Choroid plexus epithelial cell (primary cell): ENCODE data around the gene PIMREG.

Experiments used
- DNase-seq: peaks from one replicate; pipeline ENCODE4 v3.0.0-alpha.2; 2010; ENCODE audit warnings: low read depth
- H3K4me3 ChIP-seq: 2 replicates; pipeline ENCODE4 v1.5.1; 2011; ENCODE audit warnings: low read depth, mild to moderate bottlenecking, control low read depth, low read length, moderate library complexity
- TF ChIP-seq, protein P1 (sequence below): conservative IDR thresholded peaks from 2 replicates; pipeline ENCODE4 v1.5.1; 2011; ENCODE audit warnings: low read depth, mild to moderate bottlenecking, control low read depth, inconsistent platforms, low read length, moderate library complexity

PIMREG gene

DNA sequence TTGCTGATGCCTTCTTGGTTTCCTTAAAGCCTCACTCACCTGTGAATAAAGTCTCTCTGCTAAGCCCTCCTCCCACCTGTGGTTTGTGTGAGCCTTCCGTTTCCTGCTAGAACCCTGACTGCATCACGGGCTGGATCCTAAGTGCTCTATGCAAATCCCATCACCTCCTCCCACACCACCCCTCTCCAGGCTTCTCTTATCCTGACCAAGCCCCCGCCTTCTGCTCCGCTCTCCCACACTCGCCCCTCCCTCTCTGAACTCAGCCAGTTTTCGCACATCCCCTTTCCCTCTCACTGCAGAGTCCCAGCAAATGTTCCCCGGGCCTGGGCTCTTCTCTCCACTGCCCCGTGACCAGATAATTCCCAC lies 51.8 kb downstream of the PIMREG start:
- H3K4me3 ChIP-seq = no peak overlapping the region
- no peak for DNase-seq

DNA sequence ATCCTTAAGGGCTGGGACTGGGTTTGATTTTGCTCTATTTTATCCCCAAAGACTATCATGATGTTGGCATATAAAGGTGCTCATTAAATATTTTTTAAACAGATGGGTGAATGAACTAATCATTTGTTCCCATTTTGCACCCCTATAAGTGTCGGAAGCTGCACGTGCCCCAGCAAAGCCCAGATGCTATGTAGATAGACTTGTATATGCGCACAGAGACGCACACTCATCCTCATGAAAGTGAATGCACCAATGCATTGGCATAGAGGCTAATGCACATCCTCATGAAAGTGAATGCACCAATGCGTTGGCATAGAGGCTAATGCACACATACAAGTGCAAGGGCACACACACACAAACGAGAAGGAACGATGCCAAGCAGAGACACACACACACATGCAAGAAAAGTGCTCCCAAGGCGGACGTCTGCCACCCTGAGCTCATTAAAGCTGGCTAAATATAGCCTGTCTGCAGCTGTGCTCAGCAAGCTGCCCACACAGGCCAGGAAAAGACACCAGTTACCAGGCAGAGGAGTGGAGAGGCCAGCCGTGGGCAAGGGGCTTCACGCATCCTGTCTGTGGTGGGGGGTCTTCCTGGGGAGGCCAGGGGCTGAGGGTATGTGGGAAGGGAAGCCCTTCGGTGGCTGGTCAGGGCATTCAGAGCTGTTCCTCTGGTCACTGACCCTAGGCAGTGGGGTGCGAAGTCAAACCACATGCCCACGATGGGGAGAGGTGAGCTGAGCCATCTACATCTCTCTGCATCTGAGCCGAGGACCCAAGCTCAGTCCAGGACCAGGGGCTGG lies 52.6 kb downstream of the PIMREG start:
- DNase-seq = no peak
- TF ChIP-seq, protein P1, sequence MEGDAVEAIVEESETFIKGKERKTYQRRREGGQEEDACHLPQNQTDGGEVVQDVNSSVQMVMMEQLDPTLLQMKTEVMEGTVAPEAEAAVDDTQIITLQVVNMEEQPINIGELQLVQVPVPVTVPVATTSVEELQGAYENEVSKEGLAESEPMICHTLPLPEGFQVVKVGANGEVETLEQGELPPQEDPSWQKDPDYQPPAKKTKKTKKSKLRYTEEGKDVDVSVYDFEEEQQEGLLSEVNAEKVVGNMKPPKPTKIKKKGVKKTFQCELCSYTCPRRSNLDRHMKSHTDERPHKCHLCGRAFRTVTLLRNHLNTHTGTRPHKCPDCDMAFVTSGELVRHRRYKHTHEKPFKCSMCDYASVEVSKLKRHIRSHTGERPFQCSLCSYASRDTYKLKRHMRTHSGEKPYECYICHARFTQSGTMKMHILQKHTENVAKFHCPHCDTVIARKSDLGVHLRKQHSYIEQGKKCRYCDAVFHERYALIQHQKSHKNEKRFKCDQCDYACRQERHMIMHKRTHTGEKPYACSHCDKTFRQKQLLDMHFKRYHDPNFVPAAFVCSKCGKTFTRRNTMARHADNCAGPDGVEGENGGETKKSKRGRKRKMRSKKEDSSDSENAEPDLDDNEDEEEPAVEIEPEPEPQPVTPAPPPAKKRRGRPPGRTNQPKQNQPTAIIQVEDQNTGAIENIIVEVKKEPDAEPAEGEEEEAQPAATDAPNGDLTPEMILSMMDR = no peak
- no peak overlapping the region for H3K4me3 ChIP-seq

More for the DNA sequence above, 51.8 kb downstream of the PIMREG start:
- TF ChIP-seq, protein P1 = no peak

DNA sequence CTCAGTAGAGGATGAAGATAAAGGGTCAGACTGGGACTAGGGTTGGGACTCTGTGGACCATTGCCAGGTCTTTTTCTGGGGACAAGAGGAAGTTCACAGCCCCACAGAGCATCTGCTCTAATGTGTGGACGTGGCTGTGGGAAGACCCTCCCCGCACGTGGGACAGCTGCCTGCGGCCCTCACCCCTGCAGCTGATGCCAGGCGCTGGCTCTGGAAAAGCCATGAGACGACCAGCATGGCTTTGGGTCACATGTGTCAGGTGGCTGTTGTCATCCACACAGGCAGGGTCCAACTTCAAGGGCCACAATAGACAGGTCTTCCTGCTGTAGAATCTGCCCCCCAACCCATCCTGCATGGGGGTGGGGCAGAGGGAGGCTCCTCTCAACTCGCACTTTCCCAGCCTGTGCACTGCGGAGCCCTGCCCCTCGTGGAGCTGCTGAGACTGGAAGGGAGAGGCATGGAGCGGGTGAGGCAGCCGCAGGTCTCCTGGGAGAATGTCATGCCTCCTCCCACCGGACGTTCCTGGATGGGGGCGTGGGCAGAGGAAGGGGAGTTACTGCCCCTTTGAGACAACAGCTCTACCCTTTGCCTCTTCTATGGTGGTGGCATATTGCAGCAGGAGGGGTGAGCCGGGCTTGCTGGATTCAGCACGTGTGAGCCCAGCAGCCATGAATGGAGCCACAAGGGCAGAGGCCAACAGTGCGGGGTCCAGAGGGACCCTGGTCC lies 53.4 kb downstream of the PIMREG start:
- no peak overlapping the region for H3K4me3 ChIP-seq
- no peak for DNase-seq
- TF ChIP-seq, protein P1 = no peak

DNA sequence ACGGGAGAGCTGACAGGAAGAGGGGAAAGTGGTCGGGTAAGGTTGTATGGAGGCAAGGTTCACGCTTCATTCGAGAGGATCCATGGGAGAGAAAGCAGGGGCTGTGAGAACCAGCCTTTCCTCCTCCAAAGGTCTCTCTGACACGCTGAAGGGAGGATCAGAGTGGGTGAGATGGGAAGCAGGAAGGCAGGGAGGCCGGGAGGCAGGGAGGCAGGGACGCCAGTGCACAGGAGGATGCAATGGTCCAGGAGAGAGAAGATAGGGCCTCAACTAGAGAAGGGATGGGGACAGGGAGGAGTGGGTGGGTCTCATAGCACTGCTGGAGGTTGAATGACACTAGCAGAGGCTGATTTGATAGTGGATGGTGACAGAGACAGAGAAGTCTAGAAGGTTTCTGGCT lies 54.1 kb downstream of the PIMREG start:
- DNase-seq = no peak
- no peak overlapping the region for H3K4me3 ChIP-seq
- TF ChIP-seq, protein P1 = no peak

DNA sequence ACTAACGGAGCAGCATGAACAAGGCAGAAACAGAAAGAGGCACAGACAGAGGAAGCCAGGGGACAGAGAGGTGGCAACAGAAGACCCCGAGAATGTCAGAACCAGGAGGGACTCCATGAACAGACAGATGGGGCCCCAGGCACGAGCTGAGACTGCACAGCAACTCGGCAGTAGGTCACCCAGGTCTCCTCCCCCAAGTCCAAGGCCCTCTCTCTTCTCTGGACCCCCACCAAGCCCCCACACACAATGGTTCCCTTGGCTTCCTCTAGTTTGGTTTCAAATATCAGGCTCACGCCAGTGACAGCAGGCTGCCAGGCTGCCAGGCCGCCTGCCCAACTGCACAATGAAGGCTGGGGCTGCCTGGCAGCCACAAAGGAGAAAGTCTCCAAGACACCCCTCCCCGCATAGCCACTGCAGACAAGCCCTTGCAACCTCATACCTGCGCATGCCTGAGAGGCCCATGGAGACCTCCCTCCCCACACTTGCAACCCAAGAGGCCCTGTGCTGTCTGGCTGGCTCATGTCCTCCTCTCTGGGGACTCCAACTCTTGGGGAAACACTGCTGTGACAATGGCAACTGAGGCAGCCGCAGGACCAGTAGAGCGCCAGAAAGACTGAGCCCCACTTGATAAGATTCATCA lies 54.8 kb downstream of the PIMREG start:
- TF ChIP-seq, protein P1 = no peak
- H3K4me3 ChIP-seq = no peak overlapping the region
- no peak for DNase-seq
